ENCODE data around the gene HSF2BP. TPM values are rescaled to one million over a fixed set of nuclear protein-coding genes. Genes with fewer than 3 reads are reported as not detected.
"Not testable (repeated sequence)": the region's sequence is repeated elsewhere in the genome, so short reads cannot be mapped to it uniquely, and the experiment has no call there.

Gene HSF2BP
- total RNA-seq, 1 donor from 2014 or later = 0.75 TPM

GRCh38 chr21:43597052-43597451 lies 62.2 kb downstream of the HSF2BP start:
- H3K36me3 ChIP-seq = no peaks in the 10 kb centered on the region
- no peak for TF ChIP-seq CTCF (IDR thresholded peaks at IDR 0.05)

GRCh38 chr21:43596616-43597015 lies 62.7 kb downstream of the HSF2BP start:
- Histone ChIP-seq H3K27me3 (no peaks in the 10 kb centered on the region), H3K4me1 (no peaks in the 10 kb centered on the region), H3K4me3 (no peak overlapping the region), H3K9me3 (no peaks in the 10 kb centered on the region), H3K36me3 (no peaks in the 10 kb centered on the region), H3K27ac (no peak overlapping the region)
- no peak for DNase-seq (ENCODE audit: low spot score in 2 of 2)
- intact Hi-C loops (cut with DNase I) = no loop called here
- no peak for TF ChIP-seq CTCF (IDR thresholded peaks at IDR 0.05)

More at GRCh38 chr21:43597052-43597451, 62.2 kb downstream of the HSF2BP start:
- intact Hi-C loops (cut with DNase I) = no loop called here
- Histone ChIP-seq H3K27ac (no peak overlapping the region), H3K9me3 (no peaks in the 10 kb centered on the region), H3K4me1 (no peaks in the 10 kb centered on the region), H3K4me3 (no peak overlapping the region), H3K27me3 (no peaks in the 10 kb centered on the region)
- no peak for DNase-seq (ENCODE audit: low spot score in 2 of 2)

- H3K36me3 ChIP-seq; DNase-seq (ENCODE audit: low spot score in 2 of 2); H3K4me3 ChIP-seq; H3K27ac ChIP-seq; H3K4me1 ChIP-seq; H3K9me3 ChIP-seq; intact Hi-C loops (cut with DNase I); H3K27me3 ChIP-seq: not testable (repeated sequence)
These were observed 63.5 kb downstream of the HSF2BP start for GRCh38 chr21:43595769-43596168.

GRCh38 chr21:43593078-43593477 lies 66.2 kb downstream of the HSF2BP start:
- DNase-seq (ENCODE audit: low spot score in 2 of 2) = no peak
- Histone ChIP-seq H3K27me3 (no peaks in the 10 kb centered on the region), H3K36me3 (no peaks in the 10 kb centered on the region), H3K4me3 (no peak overlapping the region), H3K9me3 (no peaks in the 10 kb centered on the region), H3K4me1 (no peaks in the 10 kb centered on the region), H3K27ac (no peak overlapping the region)
- intact Hi-C loops (cut with DNase I) = no loop called here
- TF ChIP-seq CTCF (IDR thresholded peaks at IDR 0.05) = no peak

GRCh38 chr21:43591571-43591970 lies 67.7 kb downstream of the HSF2BP start:
- H3K27ac ChIP-seq = no peak overlapping the region
- H3K27me3 ChIP-seq = no peaks in the 10 kb centered on the region
- no peaks in the 10 kb centered on the region for H3K36me3 ChIP-seq
- H3K4me3 ChIP-seq = no peak overlapping the region
- intact Hi-C loops (cut with DNase I) = no loop called here
- H3K4me1 ChIP-seq = peaks cover 5% of the 10 kb centered on the region in 2 donors
- no peak for DNase-seq (ENCODE audit: low spot score in 2 of 2)
- no peaks in the 10 kb centered on the region for H3K9me3 ChIP-seq
- TF ChIP-seq CTCF (IDR thresholded peaks at IDR 0.05) = no peak

- intact Hi-C loops (cut with DNase I) = no loop called here
- H3K4me1 ChIP-seq = peaks cover 5 to 16% of the 10 kb centered on the region in 2 donors
- H3K27me3 ChIP-seq = no peaks in the 10 kb centered on the region
- TF ChIP-seq CTCF (IDR thresholded peaks at IDR 0.05) = no peak
- H3K36me3 ChIP-seq = no peaks in the 10 kb centered on the region
- H3K9me3 ChIP-seq = no peaks in the 10 kb centered on the region
- DNase-seq (ENCODE audit: low spot score in 2 of 2) = no peak
- H3K4me3 ChIP-seq = no peak overlapping the region
- no peak overlapping the region for H3K27ac ChIP-seq
These were observed 69.1 kb downstream of the HSF2BP start for GRCh38 chr21:43590194-43590593.

Measured in ascending aorta (tissue), 2 donors.